Epidermal melanocyte (primary cell): ENCODE results near the gene VSTM2L.

Experiments used
- DNase-seq: peaks from one replicate; pipeline ENCODE4 v3.0.0; 2011; ENCODE audit warnings: low spot score; ENCODE audit not compliant: insufficient read length

VSTM2L gene

GRCh38 chr20:37936451-37936850, 33.5 kb downstream of the VSTM2L start:
- no peak for DNase-seq

GRCh38 chr20:37937686-37938085, 34.8 kb downstream of the VSTM2L start:
- DNase-seq: no peak

- DNase-seq: no peak
These were observed 35.3 kb downstream of the VSTM2L start for GRCh38 chr20:37938181-37938750.

- DNase-seq: no peak
These were observed 36.0 kb downstream of the VSTM2L start for GRCh38 chr20:37938954-37939353.

GRCh38 chr20:37939701-37940560, 37.0 kb downstream of the VSTM2L start:
- DNase-seq: no peak

GRCh38 chr20:37940858-37941257, 37.9 kb downstream of the VSTM2L start:
- no peak for DNase-seq

- no peak for DNase-seq
These were observed 38.4 kb downstream of the VSTM2L start for GRCh38 chr20:37941332-37941731.

GRCh38 chr20:37941992-37942391, 39.1 kb downstream of the VSTM2L start:
- no peak for DNase-seq

GRCh38 chr20:37943033-37943432, 40.1 kb downstream of the VSTM2L start:
- no peak for DNase-seq

GRCh38 chr20:37943501-37944455, 40.9 kb downstream of the VSTM2L start:
- DNase-seq: no peak

- DNase-seq: no peak
These were observed 41.6 kb downstream of the VSTM2L start for GRCh38 chr20:37944456-37944981.

- DNase-seq: no peak
These were observed 42.2 kb downstream of the VSTM2L start for GRCh38 chr20:37945091-37945547.

GRCh38 chr20:37946946-37947345, 44.0 kb downstream of the VSTM2L start:
- DNase-seq: no peak

GRCh38 chr20:37947943-37948342, 45.0 kb downstream of the VSTM2L start:
- DNase-seq: no peak

- DNase-seq: no peak
These were observed 46.0 kb downstream of the VSTM2L start for GRCh38 chr20:37948956-37949355.

- no peak for DNase-seq
These were observed 51.3 kb downstream of the VSTM2L start for GRCh38 chr20:37954190-37954589.

- DNase-seq: no peak
These were observed 51.7 kb downstream of the VSTM2L start for GRCh38 chr20:37954626-37955025.

- DNase-seq: no peak
These were observed 52.6 kb downstream of the VSTM2L start for GRCh38 chr20:37955511-37955910.

- DNase-seq: no peak
These were observed 53.2 kb downstream of the VSTM2L start for GRCh38 chr20:37956107-37956585.

- no peak for DNase-seq
These were observed 56.1 kb downstream of the VSTM2L start for GRCh38 chr20:37958856-37959520.

- DNase-seq: no peak
These were observed 58.1 kb downstream of the VSTM2L start for GRCh38 chr20:37961066-37961465.
